Measurements from ENCODE around the gene C1orf226. TPM values are rescaled to one million over a fixed set of nuclear protein-coding genes. Genes with fewer than 3 reads are reported as not detected.
"Not testable (repeated sequence)": the region's sequence is repeated elsewhere in the genome, so short reads cannot be mapped to it uniquely, and the experiment has no call there.

C1orf226 gene
- total RNA-seq, 3 donors from 2014 or later: 0.10 to 0.11 TPM; not detected in 1

DNA sequence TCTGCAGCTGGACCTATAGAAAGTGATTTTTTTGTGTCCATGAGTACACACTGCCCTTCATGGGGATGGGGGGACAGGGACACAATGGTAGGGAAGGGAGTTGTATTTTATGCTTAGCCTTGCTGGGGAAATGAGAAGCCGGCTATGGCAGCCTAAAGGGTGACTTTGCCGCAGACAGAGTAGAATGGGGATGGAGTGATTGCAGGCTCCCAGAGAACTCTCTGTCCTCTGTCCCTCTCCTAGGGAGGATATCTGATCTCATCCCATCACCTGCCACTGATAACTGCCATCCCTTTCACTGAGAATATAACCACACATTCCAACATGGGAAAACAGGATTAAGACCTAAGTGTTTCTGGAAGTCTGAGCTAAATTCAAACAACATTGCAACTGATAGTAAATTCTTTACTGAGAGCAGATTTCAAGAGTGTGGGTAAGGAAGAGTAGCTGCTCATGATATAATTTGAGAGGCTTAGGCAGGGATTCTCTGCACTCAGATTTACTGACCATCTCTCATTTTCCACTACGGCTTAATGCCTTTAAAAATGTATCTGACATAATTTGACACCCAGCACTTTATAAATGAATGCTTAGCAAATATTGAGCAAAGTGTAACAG, 16.5 kb downstream of the C1orf226 start:
- ATAC-seq (no peak), DNase-seq (no peak)
- Mint-ChIP-seq H3K9me3 (no peaks in the 10 kb centered on the region), H3K4me1 (ENCODE audit: low read depth) (no peaks in the 10 kb centered on the region), H3K36me3 (ENCODE audit: insufficient read depth) (no peaks in the 10 kb centered on the region), H3K27me3 (ENCODE audit: low read depth) (peaks cover 29% of the 10 kb centered on the region), H3K4me3 (no peak overlapping the region)

GRCh38 chr1:162398999-162399580, 17.6 kb downstream of the C1orf226 start:
- Mint-ChIP-seq H3K27me3 (ENCODE audit: low read depth) (peaks cover 27% of the 10 kb centered on the region), H3K36me3 (ENCODE audit: insufficient read depth) (no peaks in the 10 kb centered on the region), H3K9me3 (no peaks in the 10 kb centered on the region), H3K4me3 (no peak overlapping the region), H3K4me1 (ENCODE audit: low read depth) (no peaks in the 10 kb centered on the region)
- no peak for ATAC-seq
- DNase-seq: no peak

GRCh38 chr1:162400790-162401355, 19.3 kb downstream of the C1orf226 start:
- ATAC-seq (no peak), DNase-seq (no peak)
- Mint-ChIP-seq H3K4me1 (ENCODE audit: low read depth) (no peaks in the 10 kb centered on the region), H3K4me3 (no peak overlapping the region), H3K9me3 (no peaks in the 10 kb centered on the region), H3K36me3 (ENCODE audit: insufficient read depth) (no peaks in the 10 kb centered on the region), H3K27me3 (ENCODE audit: low read depth) (peaks cover 27% of the 10 kb centered on the region)

DNA sequence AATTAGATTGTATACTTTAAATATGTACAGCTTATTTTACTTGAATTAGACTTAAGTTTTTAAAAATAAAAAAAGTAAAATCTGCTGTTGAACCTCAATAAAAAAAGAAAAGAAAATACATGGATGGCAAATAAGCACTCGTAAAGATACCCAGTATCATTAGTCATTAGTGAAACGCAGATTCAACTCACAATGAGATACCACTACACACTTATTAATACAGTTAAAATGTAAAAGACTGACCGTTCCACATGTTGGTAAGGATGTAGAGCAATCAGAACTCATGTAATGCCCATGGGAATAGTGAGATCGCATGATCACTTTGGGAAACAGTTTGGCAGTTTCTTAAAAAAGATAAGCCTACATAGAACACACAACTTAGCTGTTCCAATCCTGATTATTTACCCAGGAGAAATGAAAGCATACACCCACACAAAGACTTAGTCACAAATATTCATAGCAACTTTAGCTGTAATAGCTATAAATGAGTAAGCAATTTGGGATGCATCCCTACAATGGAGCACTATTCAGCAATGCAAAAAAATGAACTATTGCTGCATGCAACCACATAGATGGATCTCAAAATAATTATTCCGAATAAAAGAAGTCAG, 23.1 kb downstream of the C1orf226 start:
- no peak for ATAC-seq
- Mint-ChIP-seq H3K4me1 (ENCODE audit: low read depth) (no peaks in the 10 kb centered on the region), H3K4me3 (no peak overlapping the region), H3K9me3 (no peaks in the 10 kb centered on the region), H3K36me3 (ENCODE audit: insufficient read depth) (no peaks in the 10 kb centered on the region), H3K27me3 (ENCODE audit: low read depth) (peaks cover 15% of the 10 kb centered on the region)
- no peak for DNase-seq

GRCh38 chr1:162405800-162406199, 24.3 kb downstream of the C1orf226 start:
- H3K4me1 Mint-ChIP-seq (ENCODE audit: low read depth): no peaks in the 10 kb centered on the region
- H3K9me3 Mint-ChIP-seq: no peaks in the 10 kb centered on the region
- ATAC-seq (no peak), DNase-seq (no peak)
- H3K36me3 Mint-ChIP-seq (ENCODE audit: insufficient read depth): no peaks in the 10 kb centered on the region
- no peak overlapping the region for H3K4me3 Mint-ChIP-seq
- H3K27me3 Mint-ChIP-seq (ENCODE audit: low read depth): peaks cover 12% of the 10 kb centered on the region

DNA sequence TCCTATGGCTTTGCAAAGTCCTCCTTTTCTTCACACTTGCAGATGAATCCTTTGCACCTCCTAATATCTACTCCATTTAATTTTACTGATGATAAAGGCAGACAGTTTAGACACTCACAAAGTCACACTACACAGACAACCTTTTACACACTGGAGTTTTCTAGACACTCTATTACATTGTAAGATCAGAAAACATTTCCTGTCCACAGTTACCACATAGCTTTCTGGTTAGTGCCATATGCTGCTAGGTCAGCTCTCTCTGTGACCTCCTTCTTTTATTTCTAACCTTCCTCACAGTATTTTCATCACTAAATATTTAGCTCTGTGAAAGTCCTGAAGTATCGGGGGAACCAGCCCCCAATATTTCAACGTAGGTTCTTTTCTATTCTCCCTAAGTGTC, 25.3 kb downstream of the C1orf226 start:
- DNase-seq (no peak), ATAC-seq (no peak)
- H3K4me3 Mint-ChIP-seq: peak overlapping the region; percentile 7
- no peaks in the 10 kb centered on the region for H3K36me3 Mint-ChIP-seq (ENCODE audit: insufficient read depth)
- H3K9me3 Mint-ChIP-seq: no peaks in the 10 kb centered on the region
- peaks cover 14% of the 10 kb centered on the region for H3K27me3 Mint-ChIP-seq (ENCODE audit: low read depth)
- no peaks in the 10 kb centered on the region for H3K4me1 Mint-ChIP-seq (ENCODE audit: low read depth)

GRCh38 chr1:162407539-162407938, 26.0 kb downstream of the C1orf226 start:
- Mint-ChIP-seq H3K4me3 (no peak overlapping the region), H3K27me3 (ENCODE audit: low read depth) (peaks cover 10% of the 10 kb centered on the region), H3K9me3 (no peaks in the 10 kb centered on the region), H3K36me3 (ENCODE audit: insufficient read depth) (no peaks in the 10 kb centered on the region), H3K4me1 (ENCODE audit: low read depth) (no peaks in the 10 kb centered on the region)
- DNase-seq (no peak), ATAC-seq (no peak)

DNA sequence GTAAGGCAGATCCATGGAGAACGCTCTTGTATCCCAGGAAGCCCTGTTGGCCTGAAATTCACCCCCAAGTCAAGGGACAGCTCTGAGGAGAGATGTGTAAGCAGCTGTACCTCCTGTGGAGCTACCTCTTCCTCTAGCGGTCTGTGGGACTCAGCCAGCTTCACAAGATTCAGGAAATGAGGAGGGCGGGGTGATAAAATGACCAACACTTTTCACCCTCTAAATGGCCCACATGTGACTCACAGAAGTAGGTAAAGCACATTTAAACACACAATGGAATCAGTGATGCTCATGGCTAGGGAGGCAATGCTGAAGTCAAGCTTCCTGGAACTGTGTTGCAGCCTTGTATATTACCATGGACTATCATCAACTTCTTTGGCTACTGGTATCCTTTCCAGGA, 30.5 kb downstream of the C1orf226 start, which contains the start of gene SH2D1B:
Gene SH2D1B (minus strand): TSS at position 135 of the 400 bp plus-strand sequence. CDS start 120 bp downstream, at position 15.
- no peak for ATAC-seq
- H3K27me3 Mint-ChIP-seq (ENCODE audit: low read depth): peaks cover 15% of the 10 kb centered on the region
- H3K4me1 Mint-ChIP-seq (ENCODE audit: low read depth): no peaks in the 10 kb centered on the region
- no peaks in the 10 kb centered on the region for H3K36me3 Mint-ChIP-seq (ENCODE audit: insufficient read depth)
- H3K9me3 Mint-ChIP-seq: no peaks in the 10 kb centered on the region
- H3K4me3 Mint-ChIP-seq: peak within 1 kb of the TSS; percentile 45
- no peak for DNase-seq

DNA sequence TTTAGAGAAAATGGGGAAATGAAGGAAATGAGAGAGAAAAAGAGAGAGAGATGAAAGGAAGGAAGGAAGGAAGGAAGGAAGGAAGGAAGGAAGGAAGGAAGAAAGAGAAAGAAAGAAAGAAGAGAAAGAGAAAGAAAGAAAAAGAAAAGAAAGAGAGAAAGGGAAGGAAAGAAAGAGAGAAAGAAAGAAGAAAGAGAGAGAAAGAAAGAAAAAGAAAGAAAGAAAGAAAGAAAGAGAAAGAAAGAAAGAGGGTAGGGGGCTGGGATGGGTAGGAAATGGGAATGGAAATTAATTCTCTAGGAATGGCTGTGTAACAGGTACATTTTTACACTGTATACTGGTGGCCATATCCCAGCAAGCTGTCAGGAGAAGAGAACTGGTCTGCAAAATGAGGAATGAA, 34.7 kb downstream of the C1orf226 start:
- Mint-ChIP-seq H3K27me3 (ENCODE audit: low read depth) (peaks cover 26% of the 10 kb centered on the region), H3K4me3 (no peak overlapping the region), H3K9me3 (no peaks in the 10 kb centered on the region), H3K36me3 (ENCODE audit: insufficient read depth) (no peaks in the 10 kb centered on the region), H3K4me1 (ENCODE audit: low read depth) (no peaks in the 10 kb centered on the region)
- ATAC-seq (no peak), DNase-seq (no peak)

GRCh38 chr1:162416909-162417308, 35.4 kb downstream of the C1orf226 start:
- Mint-ChIP-seq H3K4me1 (ENCODE audit: low read depth) (no peaks in the 10 kb centered on the region), H3K36me3 (ENCODE audit: insufficient read depth) (no peaks in the 10 kb centered on the region), H3K4me3 (no peak overlapping the region), H3K27me3 (ENCODE audit: low read depth) (peaks cover 28% of the 10 kb centered on the region), H3K9me3 (no peaks in the 10 kb centered on the region)
- DNase-seq (no peak), ATAC-seq (no peak)

- ATAC-seq: no peak
- no peaks in the 10 kb centered on the region for H3K36me3 Mint-ChIP-seq (ENCODE audit: insufficient read depth)
- no peak overlapping the region for H3K4me3 Mint-ChIP-seq
- H3K27me3 Mint-ChIP-seq (ENCODE audit: low read depth): peaks cover 32% of the 10 kb centered on the region
- no peaks in the 10 kb centered on the region for H3K4me1 Mint-ChIP-seq (ENCODE audit: low read depth)
- no peak for DNase-seq
- no peaks in the 10 kb centered on the region for H3K9me3 Mint-ChIP-seq
These were observed 36.1 kb downstream of the C1orf226 start for GRCh38 chr1:162417650-162418049.

DNA sequence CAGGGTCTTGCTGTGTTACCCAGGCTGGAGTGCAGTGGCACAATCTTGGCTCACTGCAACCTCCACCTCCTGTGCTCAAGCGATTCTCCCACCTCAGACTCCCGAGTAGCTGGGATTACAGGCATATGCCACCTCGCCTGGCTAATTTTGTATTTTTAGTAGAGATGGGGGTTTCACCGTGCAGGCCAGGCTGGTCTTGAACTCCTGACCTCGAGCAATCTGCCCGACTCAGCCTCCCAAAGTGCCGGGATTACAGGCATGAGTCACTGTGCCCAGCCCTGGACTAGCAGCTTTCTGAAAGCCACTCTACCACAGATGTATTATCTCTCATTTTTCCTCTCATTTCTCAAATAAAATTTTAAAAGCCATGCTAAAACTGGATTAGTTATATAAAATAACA, 37.1 kb downstream of the C1orf226 start:
- H3K36me3 Mint-ChIP-seq (ENCODE audit: insufficient read depth); H3K9me3 Mint-ChIP-seq; DNase-seq; ATAC-seq; H3K4me1 Mint-ChIP-seq (ENCODE audit: low read depth); H3K4me3 Mint-ChIP-seq: not testable (repeated sequence)
- peaks cover 29% of the 10 kb centered on the region for H3K27me3 Mint-ChIP-seq (ENCODE audit: low read depth)

GRCh38 chr1:162419450-162419931, 38.0 kb downstream of the C1orf226 start:
- H3K9me3 Mint-ChIP-seq; H3K4me3 Mint-ChIP-seq; DNase-seq; ATAC-seq; H3K4me1 Mint-ChIP-seq (ENCODE audit: low read depth); H3K36me3 Mint-ChIP-seq (ENCODE audit: insufficient read depth): not testable (repeated sequence)
- H3K27me3 Mint-ChIP-seq (ENCODE audit: low read depth): peaks cover 32% of the 10 kb centered on the region

DNA sequence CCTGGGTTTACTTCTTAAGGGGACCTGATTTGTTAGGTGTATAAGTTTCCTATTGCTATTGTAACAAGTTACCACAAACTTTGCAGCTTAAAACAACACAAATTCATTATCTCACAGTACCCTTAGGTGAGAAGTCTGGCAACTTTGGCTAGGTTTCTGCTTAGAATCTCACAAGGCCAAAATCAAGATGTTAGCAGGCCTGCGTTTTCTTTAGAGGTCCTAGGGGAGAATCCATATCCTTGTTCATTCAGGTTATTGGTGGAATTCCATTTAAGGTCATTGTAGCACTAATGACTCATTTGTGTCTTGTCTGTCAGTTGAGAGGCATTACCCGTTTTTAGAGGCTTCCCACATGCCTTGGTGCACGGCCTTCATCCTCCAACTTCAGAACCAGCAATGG, 38.6 kb downstream of the C1orf226 start:
- ATAC-seq: no peak
- Mint-ChIP-seq H3K4me1 (ENCODE audit: low read depth) (no peaks in the 10 kb centered on the region), H3K36me3 (ENCODE audit: insufficient read depth) (no peaks in the 10 kb centered on the region), H3K27me3 (ENCODE audit: low read depth) (peaks cover 32% of the 10 kb centered on the region), H3K9me3 (no peaks in the 10 kb centered on the region), H3K4me3 (no peak overlapping the region)
- no peak for DNase-seq
